OCI-LY3 (cell line): Measurements from ENCODE around the gene TOR4A.

Experiments used
- H2AFZ ChIP-seq: fragments of 200-600, 300-600 bp; shearing (Covaris generic); 2 replicates; pipeline ENCODE4 v1.6.0; 2014; ENCODE audit warnings: antibody characterized with exemption, low read depth, low read length
- H3K27ac ChIP-seq: fragments of 200-600, 300-600 bp; sonication (generic); 2 replicates; pipeline ENCODE4 v1.5.1; 2014; ENCODE audit warnings: mild to moderate bottlenecking, low read length, moderate library complexity, mixed read lengths
- H3K27me3 ChIP-seq: fragments of 200-600, 300-600 bp; sonication (generic); 2 replicates; pipeline ENCODE4 v1.6.1; 2014; ENCODE audit warnings: low read depth, low read length, mixed read lengths
- H3K36me3 ChIP-seq: fragments of 200-600, 300-600 bp; sonication (generic); replicated peaks from 2 replicates; pipeline ENCODE3; 2014; ENCODE audit warnings: low read depth, low read length, mixed read lengths
- H3K4me1 ChIP-seq: fragments of 300-600, 200-600 bp; sonication (generic); 2 replicates; pipeline ENCODE4 v1.6.1; 2014; ENCODE audit warnings: low read length, mixed read lengths
- H3K4me2 ChIP-seq: fragments of 200-600, 300-600 bp; sonication (generic); 2 replicates; pipeline ENCODE4 v1.6.1; 2014; ENCODE audit warnings: low read length, mixed read lengths
- H3K4me3 ChIP-seq: fragments of 300-600, 200-600 bp; sonication (generic); 2 replicates; pipeline ENCODE4 v1.5.1; 2014; ENCODE audit warnings: antibody characterized with exemption, mild to moderate bottlenecking, low read length, moderate library complexity
- H3K79me2 ChIP-seq: fragments of 300-600, 200-600 bp; shearing (Covaris generic); 2 replicates; pipeline ENCODE4 v1.6.1; 2014; ENCODE audit warnings: mild to moderate bottlenecking, low read length, mixed read lengths
- H3K9ac ChIP-seq: fragments of 300-600, 200-600 bp; shearing (Covaris generic); 2 replicates; pipeline ENCODE4 v1.6.0; 2014; ENCODE audit warnings: mild to moderate bottlenecking, low read length, moderate library complexity
- H3K9me3 ChIP-seq: fragments of 200-600, 300-600 bp; shearing (Covaris generic); 2 replicates; pipeline ENCODE4 v1.6.1; 2014; ENCODE audit warnings: low read length, mixed read lengths; ENCODE audit not compliant: insufficient read depth
- H4K20me1 ChIP-seq: fragments of 200-600, 300-600 bp; sonication (generic); 2 replicates; pipeline ENCODE4 v1.6.1; 2016; ENCODE audit warnings: low read length, mixed read lengths; ENCODE audit not compliant: insufficient read depth
- EZH2phosphoT487 ChIP-seq: fragments of 200-600 bp; shearing (Covaris generic); IDR thresholded peaks from 2 replicates; pipeline ENCODE4 v1.6.1; 2018; ENCODE audit warnings: antibody characterized with exemption, mixed run types, low read depth
- TF ChIP-seq, protein P1 (sequence below): fragments of 200-600, 300-600 bp; sonication (generic); IDR thresholded peaks from 2 replicates; pipeline ENCODE4 v1.5.1; 2014; ENCODE audit warnings: antibody characterized with exemption, low read length, low read depth

TOR4A gene

DNA sequence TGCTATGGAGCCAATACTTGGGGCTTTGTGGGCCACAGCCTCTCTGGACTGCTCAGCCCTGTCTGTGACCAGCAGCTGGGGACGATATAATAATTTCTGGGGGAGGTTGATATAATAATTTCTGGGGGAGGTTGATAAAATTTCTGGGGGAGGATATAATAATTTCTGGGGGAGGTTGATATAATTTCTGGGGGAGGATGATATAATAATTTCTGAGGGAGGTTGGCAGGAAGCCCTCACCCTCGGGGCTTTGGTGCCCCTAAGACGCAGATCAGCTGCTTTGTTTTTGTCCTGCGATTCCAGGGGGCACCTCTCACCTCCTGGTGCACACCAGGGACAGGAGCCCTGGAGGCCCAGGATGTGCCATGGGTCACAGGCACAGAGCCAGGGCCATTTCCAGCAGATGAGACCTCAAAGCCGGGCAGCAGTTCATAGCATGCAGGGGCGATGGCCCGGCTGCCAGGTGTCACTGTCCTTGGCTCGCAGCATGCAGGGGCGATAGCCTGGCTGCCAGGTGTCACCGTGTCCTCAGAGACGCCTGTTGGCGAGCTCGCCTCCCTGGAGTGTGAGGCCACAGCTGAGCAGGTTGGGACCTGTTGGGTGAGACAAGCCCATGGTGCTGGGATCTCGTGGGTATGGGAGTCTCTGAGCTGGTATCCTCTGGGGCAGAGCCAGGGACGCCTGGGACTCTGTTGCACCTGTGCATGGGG is 3.8 kb upstream of the TOR4A start:
- Histone ChIP-seq H3K36me3 (peaks cover 10% of the 10 kb centered on the region), H3K4me3 (no peak overlapping the region), H3K79me2 (no peaks in the 10 kb centered on the region), H3K4me2 (no peak overlapping the region), H3K9ac (no peak overlapping the region), H4K20me1 (no peaks in the 10 kb centered on the region), H3K9me3 (no peaks in the 10 kb centered on the region), H3K4me1 (peaks cover 28% of the 10 kb centered on the region), H2AFZ (no peak overlapping the region), H3K27ac (no peak overlapping the region), H3K27me3 (no peaks in the 10 kb centered on the region)
- TF ChIP-seq, protein P1, sequence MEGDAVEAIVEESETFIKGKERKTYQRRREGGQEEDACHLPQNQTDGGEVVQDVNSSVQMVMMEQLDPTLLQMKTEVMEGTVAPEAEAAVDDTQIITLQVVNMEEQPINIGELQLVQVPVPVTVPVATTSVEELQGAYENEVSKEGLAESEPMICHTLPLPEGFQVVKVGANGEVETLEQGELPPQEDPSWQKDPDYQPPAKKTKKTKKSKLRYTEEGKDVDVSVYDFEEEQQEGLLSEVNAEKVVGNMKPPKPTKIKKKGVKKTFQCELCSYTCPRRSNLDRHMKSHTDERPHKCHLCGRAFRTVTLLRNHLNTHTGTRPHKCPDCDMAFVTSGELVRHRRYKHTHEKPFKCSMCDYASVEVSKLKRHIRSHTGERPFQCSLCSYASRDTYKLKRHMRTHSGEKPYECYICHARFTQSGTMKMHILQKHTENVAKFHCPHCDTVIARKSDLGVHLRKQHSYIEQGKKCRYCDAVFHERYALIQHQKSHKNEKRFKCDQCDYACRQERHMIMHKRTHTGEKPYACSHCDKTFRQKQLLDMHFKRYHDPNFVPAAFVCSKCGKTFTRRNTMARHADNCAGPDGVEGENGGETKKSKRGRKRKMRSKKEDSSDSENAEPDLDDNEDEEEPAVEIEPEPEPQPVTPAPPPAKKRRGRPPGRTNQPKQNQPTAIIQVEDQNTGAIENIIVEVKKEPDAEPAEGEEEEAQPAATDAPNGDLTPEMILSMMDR: no peak
- no peak for TF ChIP-seq EZH2phosphoT487

GRCh38 chr9:137275203-137275587 is 2.3 kb upstream of the TOR4A start:
- no peaks in the 10 kb centered on the region for H3K27me3 ChIP-seq
- H3K4me1 ChIP-seq: peaks cover 28% of the 10 kb centered on the region
- no peak overlapping the region for H3K4me2 ChIP-seq
- no peaks in the 10 kb centered on the region for H3K79me2 ChIP-seq
- peaks cover 18% of the 10 kb centered on the region for H3K36me3 ChIP-seq
- no peak overlapping the region for H3K27ac ChIP-seq
- no peak overlapping the region for H3K9ac ChIP-seq
- H3K4me3 ChIP-seq: no peak overlapping the region
- no peak overlapping the region for H2AFZ ChIP-seq
- H4K20me1 ChIP-seq: no peaks in the 10 kb centered on the region
- no peak for TF ChIP-seq EZH2phosphoT487
- TF ChIP-seq, protein P1: no peak
- no peaks in the 10 kb centered on the region for H3K9me3 ChIP-seq

GRCh38 chr9:137275588-137276472 is 1.7 kb upstream of the TOR4A start:
- Histone ChIP-seq H3K27me3 (no peaks in the 10 kb centered on the region), H2AFZ (no peak overlapping the region), H3K4me2 (peak overlapping the region; percentile 3; the same call in 1 of the 2 replicates), H3K36me3 (peaks cover 18% of the 10 kb centered on the region), H3K4me1 (peaks cover 28% of the 10 kb centered on the region), H3K9ac (no peak overlapping the region), H3K4me3 (no peak overlapping the region), H3K9me3 (no peaks in the 10 kb centered on the region), H3K27ac (peak overlapping the region; percentile 20; the same call in 1 of the 2 replicates), H3K79me2 (no peaks in the 10 kb centered on the region), H4K20me1 (no peaks in the 10 kb centered on the region)
- TF ChIP-seq EZH2phosphoT487: no peak
- TF ChIP-seq, protein P1: no peak
